Activated CD8-positive, alpha-beta memory T cell treated with anti-CD3 and anti-CD28 coated beads, Interleukin-2, amount 10 ng/mL, durations not matched to agents 7 days and 5 days (primary cell): ENCODE measurements around the gene CCDC122. TPM values are rescaled to one million over a fixed set of nuclear protein-coding genes. Genes with fewer than 3 reads are reported as not detected.

Experiments used
- ATAC-seq: fragments of 150-1000 bp; cut with Tn5 transposase; one replicate; pipeline ENCODE4 v1.10.0; 2021; ENCODE audit warnings: moderate library complexity
- CTCF ChIA-PET: fragments of 350-600 bp; sonication (Branson Sonifier 250); formaldehyde crosslinking; loops from one replicate; lab custom pipeline; 2021; ENCODE audit warnings: antibody characterized with exemption; lab: Charles Lee
- DNase-seq: peaks from one replicate; pipeline ENCODE4 v3.0.0-alpha.2; 2020
- H3K27ac Mint-ChIP-seq: one replicate; pipeline ENCODE4 v1.8.0; 2021; ENCODE audit warnings: mild to moderate bottlenecking, mixed read lengths
- H3K27me3 Mint-ChIP-seq: one replicate; pipeline ENCODE4 v1.8.0; 2021; ENCODE audit warnings: mixed read lengths
- H3K36me3 Mint-ChIP-seq: one replicate; pipeline ENCODE4 v1.8.0; 2021; ENCODE audit warnings: mild to moderate bottlenecking, mixed read lengths
- H3K4me1 Mint-ChIP-seq: one replicate; pipeline ENCODE4 v1.8.0; 2021; ENCODE audit warnings: mixed read lengths
- H3K4me3 Mint-ChIP-seq: one replicate; pipeline ENCODE4 v1.8.0; 2021; ENCODE audit warnings: mild to moderate bottlenecking, moderate library complexity, mixed read lengths
- H3K9me3 Mint-ChIP-seq: one replicate; pipeline ENCODE4 v1.8.0; 2022; ENCODE audit warnings: low read depth, mixed read lengths
- total RNA-seq, 2 experiments: library from RNA; stranded (reverse); gene quantifications; one replicate each; pipeline ENCODE4 v1.2.3, GENCODE V29; 2021

The CCDC122 gene
- total RNA-seq, 2 experiments from 2014 or later = 1.3 to 2.0 TPM

DNA sequence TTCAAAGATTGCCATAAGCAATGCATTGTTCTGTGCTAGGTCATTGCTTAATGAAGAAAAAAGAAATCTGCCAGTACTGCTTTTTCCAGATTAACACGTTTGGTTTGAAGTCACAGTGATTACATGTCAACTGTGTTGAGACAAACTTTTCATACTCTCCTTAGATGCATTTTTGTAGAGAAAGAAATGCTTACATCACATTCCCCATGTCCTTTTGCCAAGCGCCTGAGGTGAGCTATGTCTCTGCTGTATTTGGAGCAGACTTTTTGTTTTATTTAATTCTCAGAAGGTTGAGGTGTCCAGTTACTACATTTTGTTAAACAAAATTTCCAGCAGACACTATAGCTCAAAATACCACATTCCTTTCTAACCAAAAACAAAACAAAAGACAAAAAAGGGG is 16.4 kb upstream of the CCDC122 start:
- ATAC-seq (no peak), DNase-seq (no peak)
- Mint-ChIP-seq H3K36me3 (peaks cover 2% of the 10 kb centered on the region), H3K4me1 (no peaks in the 10 kb centered on the region), H3K27me3 (peaks cover 6% of the 10 kb centered on the region), H3K27ac (no peak overlapping the region), H3K9me3 (no peaks in the 10 kb centered on the region), H3K4me3 (no peak overlapping the region)
- CTCF ChIA-PET = interaction anchor here (1.2 kb wide), 1 partner anchor 15 kb away, joined by 3 read pairs; no protein-coding TSS in a partner anchor

DNA sequence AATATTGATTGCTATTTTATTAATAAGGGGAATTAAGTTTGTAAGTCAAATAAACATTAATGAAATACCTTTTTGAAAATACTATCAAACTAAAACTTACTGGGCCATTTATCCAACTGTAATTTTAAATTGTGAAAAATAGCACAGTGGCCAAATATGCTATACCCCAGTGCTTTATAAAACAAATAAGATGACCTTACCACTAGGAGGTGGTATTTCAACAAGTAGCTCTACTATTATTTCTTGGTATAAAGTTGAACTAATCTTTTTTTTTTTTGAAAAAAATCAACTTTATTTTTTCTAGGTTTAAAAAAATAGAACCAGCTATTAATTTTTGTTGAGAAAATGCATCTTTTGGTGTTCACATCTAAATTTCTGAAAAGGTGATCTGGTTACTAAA is 14.9 kb upstream of the CCDC122 start:
- CTCF ChIA-PET = interaction anchor here (1.0 kb wide), 1 partner anchor 9 kb away, joined by 4 read pairs; no protein-coding TSS in a partner anchor
- peaks cover 2% of the 10 kb centered on the region for H3K27me3 Mint-ChIP-seq

DNA sequence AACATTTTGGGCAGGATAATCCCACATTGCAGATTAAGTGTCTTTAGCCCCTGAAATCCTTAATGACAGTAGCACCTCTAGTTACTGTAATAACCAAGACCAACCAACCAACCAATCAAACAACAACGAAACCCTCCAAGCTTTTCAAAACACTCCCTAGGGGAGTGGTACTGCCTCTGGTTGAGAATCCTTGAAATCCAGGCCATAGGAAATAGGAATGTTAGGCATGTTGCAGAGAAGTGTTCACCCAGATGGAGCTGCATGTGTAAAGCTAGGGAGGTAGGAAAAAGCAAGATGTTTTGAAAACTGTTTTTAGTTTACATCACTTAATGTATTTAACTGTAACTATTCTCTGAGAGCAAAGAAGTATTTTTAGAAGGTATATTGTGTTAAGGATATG is 4.7 kb upstream of the CCDC122 start:
- Mint-ChIP-seq H3K36me3 (peaks cover 15% of the 10 kb centered on the region), H3K9me3 (no peaks in the 10 kb centered on the region), H3K4me1 (peaks cover 16% of the 10 kb centered on the region), H3K4me3 (no peak overlapping the region), H3K27ac (no peak overlapping the region), H3K27me3 (peaks cover 5% of the 10 kb centered on the region)
- CTCF ChIA-PET = no interaction called here
- DNase-seq (no peak), ATAC-seq (no peak)

More for the DNA sequence above, 14.9 kb upstream of the CCDC122 start:
- no peak for ATAC-seq
- Mint-ChIP-seq H3K4me1 (no peaks in the 10 kb centered on the region), H3K4me3 (no peak overlapping the region), H3K36me3 (peaks cover 2% of the 10 kb centered on the region), H3K27ac (no peak overlapping the region), H3K9me3 (no peaks in the 10 kb centered on the region)
- DNase-seq = no peak

DNA sequence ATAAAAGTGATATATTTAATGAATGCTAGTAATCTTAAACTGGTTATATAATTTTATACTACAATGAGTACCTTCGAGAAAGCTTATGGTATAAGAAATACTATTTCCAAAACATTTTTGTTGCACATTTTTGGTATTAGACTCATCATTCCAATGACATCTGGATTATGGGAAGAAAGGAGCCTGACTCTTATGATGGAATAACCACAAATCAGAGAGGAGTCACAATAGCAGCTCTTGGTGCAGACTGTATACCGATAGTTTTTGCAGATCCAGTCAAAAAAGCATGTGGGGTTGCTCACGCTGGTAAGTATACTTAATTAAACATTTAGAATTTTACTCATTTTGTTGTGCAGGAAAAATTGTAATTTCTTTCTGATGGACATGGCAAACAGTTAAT is 4.1 kb upstream of the CCDC122 start:
- DNase-seq (no peak), ATAC-seq (no peak)
- Mint-ChIP-seq H3K4me1 (peaks cover 19% of the 10 kb centered on the region), H3K27me3 (peaks cover 5% of the 10 kb centered on the region), H3K27ac (no peak overlapping the region), H3K4me3 (no peak overlapping the region), H3K9me3 (no peaks in the 10 kb centered on the region), H3K36me3 (peaks cover 15% of the 10 kb centered on the region)
- CTCF ChIA-PET = no interaction called here

DNA sequence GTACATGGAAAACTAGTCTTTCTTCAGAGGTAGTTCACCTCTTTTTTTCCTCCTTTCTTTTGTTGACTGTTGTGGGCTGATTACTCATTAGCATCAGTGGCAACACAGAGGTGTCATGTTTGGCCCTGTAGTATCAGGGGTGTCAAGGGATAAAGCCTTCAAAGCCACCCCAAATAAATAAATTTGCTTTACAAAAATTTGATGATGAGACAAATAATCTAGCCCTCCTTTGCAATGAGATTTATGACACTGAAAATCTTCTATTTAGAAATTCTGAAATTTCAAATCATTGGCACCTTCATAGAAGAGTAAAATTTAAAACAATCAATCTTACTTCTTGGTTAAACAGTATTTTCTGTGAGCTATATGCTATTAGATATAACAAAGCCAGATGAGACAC is 2.0 kb upstream of the CCDC122 start:
- Mint-ChIP-seq H3K27me3 (peaks cover 5% of the 10 kb centered on the region), H3K36me3 (peaks cover 15% of the 10 kb centered on the region), H3K4me3 (peak overlapping the region; percentile 26), H3K27ac (no peak overlapping the region), H3K4me1 (peaks cover 30% of the 10 kb centered on the region), H3K9me3 (no peaks in the 10 kb centered on the region)
- no peak for ATAC-seq
- CTCF ChIA-PET = no interaction called here
- DNase-seq = no peak

DNA sequence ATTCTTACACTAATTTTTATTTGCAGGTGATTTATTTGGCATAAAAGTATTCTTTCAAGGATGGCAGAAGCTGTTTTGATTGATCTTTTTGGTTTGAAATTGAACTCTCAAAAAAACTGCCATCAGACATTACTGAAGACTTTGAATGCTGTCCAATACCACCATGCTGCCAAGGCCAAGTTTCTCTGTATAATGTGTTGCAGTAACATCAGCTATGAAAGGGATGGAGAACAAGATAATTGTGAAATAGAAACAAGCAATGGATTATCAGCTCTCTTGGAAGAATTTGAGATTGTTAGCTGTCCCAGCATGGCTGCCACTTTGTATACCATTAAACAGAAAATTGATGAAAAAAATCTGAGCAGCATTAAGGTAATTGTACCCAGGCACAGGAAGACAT is 1.4 kb upstream of the CCDC122 start:
- ATAC-seq (no peak), DNase-seq (no peak)
- no peaks in the 10 kb centered on the region for H3K9me3 Mint-ChIP-seq
- H3K4me1 Mint-ChIP-seq = peaks cover 30% of the 10 kb centered on the region
- CTCF ChIA-PET = no interaction called here
- H3K4me3 Mint-ChIP-seq = no peak overlapping the region
- H3K27ac Mint-ChIP-seq = no peak overlapping the region
- peaks cover 5% of the 10 kb centered on the region for H3K27me3 Mint-ChIP-seq
- H3K36me3 Mint-ChIP-seq = peaks cover 15% of the 10 kb centered on the region

DNA sequence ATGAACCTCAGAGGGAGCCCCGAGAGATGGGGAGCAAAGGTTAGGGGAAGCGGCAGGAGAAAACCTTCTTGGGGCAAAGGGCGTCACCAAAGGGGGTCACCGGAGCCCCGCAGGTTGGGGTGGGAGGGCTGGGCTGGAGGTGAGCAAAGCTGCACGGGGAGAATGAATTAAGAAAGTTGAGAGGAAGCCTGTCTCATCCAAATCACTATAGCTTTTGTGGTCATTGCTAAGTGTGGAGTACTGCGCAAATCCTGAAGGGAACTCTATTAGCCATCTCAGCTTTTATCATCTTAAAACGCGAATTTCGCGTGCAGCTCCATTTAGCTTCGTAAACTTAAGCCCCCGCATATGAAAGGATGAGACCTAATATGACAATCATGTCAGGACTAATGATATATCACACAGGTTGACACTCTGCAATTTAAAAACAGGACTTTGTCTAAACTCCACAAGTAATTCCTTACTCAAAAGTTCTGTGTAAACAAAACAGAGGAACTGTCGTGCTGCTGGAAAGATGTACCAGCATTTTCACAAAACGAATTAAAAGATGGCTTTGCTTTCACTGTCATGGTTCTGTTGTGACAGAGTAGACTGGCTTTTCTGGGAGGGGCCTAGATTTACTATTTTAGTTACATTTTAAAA is 795 bp upstream of the CCDC122 start:
- peak overlapping the region; percentile 77 for H3K27ac Mint-ChIP-seq
- H3K4me3 Mint-ChIP-seq = peak overlapping the region; percentile 78
- peaks cover 30% of the 10 kb centered on the region for H3K4me1 Mint-ChIP-seq
- peaks cover 9% of the 10 kb centered on the region for H3K36me3 Mint-ChIP-seq
- ATAC-seq = no peak
- DNase-seq = no peak
- CTCF ChIA-PET = interaction anchor here (0.7 to 1.5 kb wide), 4 partner anchors 11 to 795 kb away, joined by 3 read pairs; no protein-coding TSS in a partner anchor
- H3K27me3 Mint-ChIP-seq = peaks cover 5% of the 10 kb centered on the region
- H3K9me3 Mint-ChIP-seq = no peaks in the 10 kb centered on the region

DNA sequence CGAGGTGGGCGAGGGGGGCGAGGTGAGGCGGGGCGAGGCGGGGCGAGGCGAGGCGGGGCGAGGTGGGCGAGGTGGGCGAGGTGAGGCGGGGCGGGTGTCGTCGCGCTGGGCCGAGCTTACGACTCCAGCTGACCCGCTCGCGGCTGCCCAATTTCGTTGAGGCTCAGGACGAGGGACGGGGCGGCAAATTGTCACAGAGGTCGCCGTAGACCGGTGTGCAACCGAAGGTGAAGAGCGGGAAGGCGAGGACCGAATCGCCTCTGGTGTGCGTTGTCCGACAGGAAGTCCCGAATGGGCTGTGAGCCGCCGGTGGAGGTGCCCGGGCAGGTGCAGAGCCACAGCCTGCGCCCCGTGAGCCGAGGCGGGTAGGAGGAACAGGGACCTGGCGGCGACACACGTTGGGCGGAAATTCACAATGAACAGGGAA is 228 bp upstream of the CCDC122 start, which contains the start of gene LACC1:
LACC1 (plus strand) TSS at position 150 of the 427 bp plus-strand sequence. CDS start 1,082 bp downstream, outside the sequence.
- Mint-ChIP-seq H3K9me3 (no peaks in the 10 kb centered on the region), H3K4me1 (peaks cover 30% of the 10 kb centered on the region), H3K4me3 (peak within 1 kb of the TSS; percentile 78), H3K27me3 (peaks cover 5% of the 10 kb centered on the region), H3K27ac (peak within 1 kb of the TSS; percentile 77), H3K36me3 (peaks cover 7% of the 10 kb centered on the region)
- CTCF ChIA-PET = interaction anchor here (0.7 to 1.5 kb wide), 5 partner anchors 10 to 794 kb away, joined by 3 to 5 read pairs (median 3); no protein-coding TSS in a partner anchor
- peak; percentile 63 for ATAC-seq
- peak; percentile 48 for DNase-seq

DNA sequence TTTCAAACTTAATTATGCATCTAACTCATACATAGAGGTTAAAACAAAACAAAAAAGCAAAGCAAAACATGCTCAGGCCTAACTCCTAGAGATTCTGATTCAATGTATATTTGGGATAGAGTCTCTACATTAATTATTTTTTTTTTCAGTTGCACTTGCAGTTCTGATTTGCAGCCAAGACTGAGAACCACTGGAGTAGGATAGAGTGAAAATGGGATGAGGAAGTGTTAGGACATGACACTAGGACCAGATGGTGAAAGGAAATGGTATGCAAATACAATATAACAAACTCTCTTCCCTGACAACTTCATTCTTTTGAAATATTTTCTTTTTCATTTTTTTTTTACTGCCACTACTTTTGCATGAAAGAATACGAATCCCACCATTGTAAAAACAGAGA is 1.8 kb downstream of the CCDC122 start:
- Mint-ChIP-seq H3K9me3 (no peaks in the 10 kb centered on the region), H3K4me1 (peaks cover 30% of the 10 kb centered on the region), H3K27me3 (peaks cover 5% of the 10 kb centered on the region), H3K4me3 (no peak overlapping the region), H3K27ac (no peak overlapping the region), H3K36me3 (peaks cover 3% of the 10 kb centered on the region)
- CTCF ChIA-PET = no interaction called here
- DNase-seq (no peak), ATAC-seq (no peak)

DNA sequence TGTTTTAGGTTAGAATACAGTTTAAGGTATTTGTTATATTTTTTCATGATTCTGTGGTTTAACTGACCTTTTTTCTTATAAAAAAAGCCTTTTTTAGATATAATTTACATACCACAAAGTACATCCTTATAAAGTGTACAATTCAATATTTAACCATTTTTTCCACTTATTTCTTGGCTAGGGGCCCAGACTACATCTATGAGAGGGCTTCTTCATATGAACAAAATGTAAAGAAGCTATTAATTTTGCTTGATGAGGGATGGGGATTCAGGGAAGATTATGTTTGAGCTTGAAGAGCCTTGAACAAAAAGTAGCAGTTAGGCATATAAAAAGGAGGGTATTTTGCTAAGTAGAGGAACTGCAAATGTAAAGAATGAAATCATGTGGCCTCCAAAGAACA is 2.2 kb downstream of the CCDC122 start:
- H3K9me3 Mint-ChIP-seq = no peaks in the 10 kb centered on the region
- no peak overlapping the region for H3K4me3 Mint-ChIP-seq

DNA sequence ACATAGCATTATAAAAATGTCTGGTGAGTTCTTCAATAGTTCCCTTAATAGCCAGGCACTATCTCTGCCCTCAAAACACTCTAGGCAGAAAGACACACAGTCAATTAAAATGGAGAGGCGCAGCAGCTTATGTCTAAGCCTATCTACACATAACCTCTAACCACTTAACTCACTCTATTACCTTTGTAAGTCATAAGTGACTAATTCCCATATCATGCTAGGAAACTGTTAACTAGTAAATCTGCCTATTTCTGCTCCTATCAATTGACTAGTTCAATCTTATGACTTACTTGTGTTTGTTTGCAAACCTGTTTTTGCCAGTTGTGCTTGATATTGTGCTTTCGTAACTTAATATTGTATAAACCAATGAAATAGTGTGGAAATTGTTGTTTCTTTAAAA is 3.2 kb downstream of the CCDC122 start:
- Mint-ChIP-seq H3K4me3 (no peak overlapping the region), H3K9me3 (no peaks in the 10 kb centered on the region), H3K27me3 (peaks cover 5% of the 10 kb centered on the region), H3K36me3 (peaks cover 3% of the 10 kb centered on the region), H3K27ac (no peak overlapping the region), H3K4me1 (peaks cover 29% of the 10 kb centered on the region)
- DNase-seq (no peak), ATAC-seq (no peak)
- CTCF ChIA-PET = interaction anchor here (0.6 kb wide), 1 partner anchor 736 kb away, joined by 3 read pairs; no protein-coding TSS in a partner anchor

More for the DNA sequence above, 2.2 kb downstream of the CCDC122 start:
- DNase-seq (no peak), ATAC-seq (no peak)
- peaks cover 30% of the 10 kb centered on the region for H3K4me1 Mint-ChIP-seq
- no peak overlapping the region for H3K27ac Mint-ChIP-seq
- peaks cover 5% of the 10 kb centered on the region for H3K27me3 Mint-ChIP-seq
- H3K36me3 Mint-ChIP-seq = peaks cover 3% of the 10 kb centered on the region
- CTCF ChIA-PET = no interaction called here

DNA sequence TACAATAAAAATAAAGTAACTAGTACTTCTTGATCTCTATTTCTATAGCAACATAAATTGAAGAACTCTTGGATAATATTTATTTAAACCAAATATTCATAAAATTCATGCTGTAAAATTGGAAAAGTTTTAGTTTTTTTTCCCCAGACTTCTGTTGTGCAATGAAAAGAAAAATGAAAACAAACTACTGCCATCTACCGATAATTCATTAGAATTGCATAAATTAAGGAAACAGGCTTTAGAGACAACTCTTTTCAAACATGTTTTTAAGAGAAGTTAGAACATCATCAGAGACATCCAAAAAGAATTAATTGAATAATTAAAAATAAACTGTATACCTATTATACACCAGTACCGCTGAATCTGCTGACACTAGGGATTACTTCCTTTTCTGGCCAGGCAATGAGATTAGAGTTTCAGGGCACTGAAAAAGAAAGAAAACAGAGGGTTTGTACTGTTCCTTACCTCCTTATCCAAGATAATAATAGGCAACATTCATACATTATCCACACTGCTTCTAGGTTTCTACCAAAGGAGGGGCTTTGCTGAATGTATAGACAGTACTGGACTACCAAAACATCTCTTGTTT is 4.9 kb downstream of the CCDC122 start:
- no peaks in the 10 kb centered on the region for H3K9me3 Mint-ChIP-seq
- no peak overlapping the region for H3K4me3 Mint-ChIP-seq
- DNase-seq (no peak), ATAC-seq (no peak)
- H3K36me3 Mint-ChIP-seq = no peaks in the 10 kb centered on the region
- H3K27me3 Mint-ChIP-seq = no peaks in the 10 kb centered on the region
- CTCF ChIA-PET = no interaction called here
- H3K27ac Mint-ChIP-seq = no peak overlapping the region
- peaks cover 16% of the 10 kb centered on the region for H3K4me1 Mint-ChIP-seq

DNA sequence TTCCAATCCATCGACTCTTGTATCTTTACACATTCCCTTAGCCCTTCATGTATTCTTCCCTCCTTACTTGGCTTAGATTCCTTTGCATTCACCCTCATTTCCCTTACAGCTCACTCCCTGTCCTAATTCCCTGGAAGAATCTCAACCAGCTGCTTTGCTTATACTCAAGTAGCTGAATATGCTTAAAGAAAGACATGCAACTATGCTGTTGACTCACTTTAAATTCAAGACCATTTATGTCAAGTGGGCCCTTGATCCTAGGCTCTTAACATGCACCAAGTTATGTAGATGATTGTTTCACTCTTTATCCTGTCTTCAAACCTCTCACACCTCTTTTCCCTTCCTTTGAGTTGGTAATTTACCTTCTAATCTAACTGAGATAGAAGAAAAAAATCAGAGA is 7.4 kb downstream of the CCDC122 start:
- H3K27me3 Mint-ChIP-seq = no peaks in the 10 kb centered on the region
- H3K4me3 Mint-ChIP-seq = no peak overlapping the region
- no peaks in the 10 kb centered on the region for H3K36me3 Mint-ChIP-seq
- CTCF ChIA-PET = no interaction called here
- H3K4me1 Mint-ChIP-seq = no peaks in the 10 kb centered on the region
- ATAC-seq = no peak
- no peaks in the 10 kb centered on the region for H3K9me3 Mint-ChIP-seq
- DNase-seq = no peak
- H3K27ac Mint-ChIP-seq = no peak overlapping the region

DNA sequence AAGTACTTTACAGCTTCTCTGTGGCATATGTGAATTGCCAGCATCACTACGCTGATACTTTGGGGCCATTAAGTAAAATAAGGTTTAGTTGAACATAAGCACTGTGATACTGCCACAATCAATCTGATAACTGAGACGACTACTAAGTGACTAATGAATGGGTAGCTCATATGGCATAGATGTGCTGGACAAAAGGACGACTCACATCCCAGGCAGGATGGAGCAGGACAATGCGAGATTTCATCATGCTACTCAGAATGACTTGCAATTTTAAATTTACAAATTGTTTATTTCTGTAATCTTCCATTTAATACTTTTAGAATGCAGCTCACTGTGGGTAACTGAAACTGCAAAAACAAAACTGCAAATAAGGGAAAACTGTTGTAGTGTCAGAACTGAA is 13.6 kb downstream of the CCDC122 start:
- Mint-ChIP-seq H3K4me1 (no peaks in the 10 kb centered on the region), H3K27me3 (no peaks in the 10 kb centered on the region), H3K4me3 (no peak overlapping the region), H3K36me3 (no peaks in the 10 kb centered on the region), H3K27ac (no peak overlapping the region), H3K9me3 (no peaks in the 10 kb centered on the region)
- CTCF ChIA-PET = interaction anchor here (1.8 kb wide), 1 partner anchor 14 kb away, joined by 3 read pairs; no protein-coding TSS in a partner anchor
- DNase-seq (no peak), ATAC-seq (no peak)
